GM11168 (cell line): ENCODE measurements around the gene ATOH8.

Experiments used
- in situ Hi-C: fragments of 300-500 bp; cut with MboI; formaldehyde crosslinking; loops from one replicate; pipeline ENCODE4 v1.12.0; 2022; ENCODE audit warnings: low sequenced_read_pairs; ENCODE audit not compliant: unreplicated experiment

ATOH8 gene

DNA sequence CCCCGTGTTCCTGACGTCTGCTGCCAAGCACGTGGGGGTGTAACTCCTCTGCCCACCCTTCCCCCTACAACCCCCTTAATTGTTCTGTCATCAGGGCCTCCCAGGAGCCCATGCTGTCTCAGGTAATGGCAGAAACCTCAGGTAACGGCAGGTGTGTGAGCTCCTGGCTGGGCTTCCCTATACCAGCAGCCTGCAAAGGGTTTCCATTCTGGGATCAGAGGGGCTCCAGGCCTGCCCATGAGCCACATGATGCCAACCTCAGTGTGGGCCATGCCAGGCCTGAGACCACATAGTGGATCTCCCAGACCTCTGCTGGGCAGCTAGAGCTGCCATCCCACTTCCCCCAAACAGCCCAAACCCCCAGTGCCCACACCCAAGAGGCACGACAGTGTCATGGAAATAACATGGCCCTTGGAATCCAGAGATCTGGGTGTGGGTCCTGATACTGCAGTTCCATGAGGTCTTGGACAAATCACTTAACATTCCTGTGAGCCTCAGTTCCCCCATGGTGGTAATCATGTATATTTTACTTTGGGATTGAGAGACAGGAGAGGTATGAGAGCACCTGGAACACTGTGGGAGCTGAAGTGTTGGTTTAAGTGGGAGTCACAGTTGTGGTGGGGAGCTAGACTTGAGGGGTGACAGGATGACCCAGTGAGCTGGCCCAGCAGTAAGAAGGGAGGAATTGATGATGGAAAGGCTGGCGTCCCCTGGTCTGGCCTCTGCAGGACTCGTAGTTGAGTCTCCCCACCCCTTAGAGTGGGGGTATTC is 59.6 kb downstream of the ATOH8 start:
- in situ Hi-C loops: loop anchor here (5.0 kb wide), 1 partner anchor 86 kb away; no protein-coding TSS in a partner anchor

DNA sequence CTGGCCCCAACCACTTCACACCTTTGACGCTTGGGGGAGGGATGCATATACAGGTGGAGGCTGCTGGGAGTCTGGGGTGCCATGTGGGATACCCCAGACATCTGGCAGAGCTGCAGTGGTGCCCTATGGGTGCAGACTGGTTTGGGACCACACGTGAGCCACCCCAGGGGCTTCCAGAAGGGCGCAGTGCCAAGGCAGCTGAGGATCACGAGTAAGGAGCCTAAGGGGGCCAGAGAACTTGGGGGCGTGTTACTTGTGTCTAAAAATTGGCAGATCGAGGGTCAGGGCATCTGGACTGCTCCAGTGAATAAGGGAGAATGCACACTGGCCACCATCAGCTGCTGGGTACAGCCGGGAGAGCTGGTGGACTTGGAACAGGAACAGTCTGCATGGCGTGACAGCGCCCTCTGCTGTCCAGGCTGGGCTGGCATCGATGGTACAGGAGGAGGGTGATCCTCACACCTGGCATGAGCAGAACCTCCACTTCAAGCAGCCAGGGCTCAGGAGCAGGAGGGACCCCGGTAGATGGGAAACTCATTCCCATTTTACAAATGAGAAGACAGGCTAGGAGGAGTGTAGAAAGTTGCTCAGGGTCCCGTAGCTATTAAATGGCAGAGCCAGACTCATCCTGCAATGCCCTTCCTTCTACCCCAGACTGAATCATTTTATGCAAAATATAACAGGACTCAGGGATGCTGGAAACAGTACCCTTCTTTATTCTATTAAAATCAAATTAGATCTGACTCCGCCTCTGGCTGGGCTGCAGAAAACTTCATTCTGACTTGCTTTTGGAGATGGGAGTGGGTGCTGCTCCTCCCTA is 60.4 kb downstream of the ATOH8 start:
- in situ Hi-C loops: loop anchor here (5.0 kb wide), 1 partner anchor 87 kb away; no protein-coding TSS in a partner anchor

DNA sequence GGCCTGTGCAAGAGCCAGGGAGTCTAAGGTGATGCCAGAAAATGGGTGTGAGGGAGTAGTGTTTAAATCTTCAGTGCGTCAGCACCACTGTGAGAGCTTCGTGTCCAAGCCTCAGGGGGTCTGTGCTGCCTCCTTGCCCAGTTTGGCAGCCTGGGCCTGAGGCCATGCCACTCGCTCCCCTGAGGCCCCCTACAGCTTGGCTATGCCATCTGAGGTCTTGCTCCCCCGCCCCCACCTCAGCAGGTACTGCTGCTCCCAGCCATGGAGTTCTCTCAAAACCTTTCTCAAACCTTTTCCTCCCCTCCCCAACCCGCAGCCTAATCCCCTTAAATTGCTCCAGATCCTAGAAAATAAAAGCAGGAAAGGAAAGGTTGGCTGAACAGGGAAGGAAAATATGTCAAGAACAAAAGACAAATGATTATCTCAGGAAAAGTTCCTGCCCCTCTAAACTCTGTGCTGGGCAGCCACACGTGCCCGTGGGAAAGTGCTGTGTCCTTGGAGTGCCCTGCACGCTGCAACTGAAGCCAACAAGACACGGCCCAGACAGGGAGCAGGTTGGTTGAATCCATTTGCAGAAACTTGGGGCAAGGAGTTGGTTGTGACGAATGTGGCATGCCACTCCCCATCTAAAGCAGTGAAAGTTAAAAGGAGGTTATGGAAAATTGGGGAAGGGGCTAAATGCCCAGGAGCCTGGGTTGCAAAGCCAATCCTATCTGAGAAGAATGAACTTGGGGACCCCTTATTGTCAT is 61.2 kb downstream of the ATOH8 start:
- in situ Hi-C loops: loop anchor here (5.0 kb wide), 1 partner anchor 88 kb away; no protein-coding TSS in a partner anchor

DNA sequence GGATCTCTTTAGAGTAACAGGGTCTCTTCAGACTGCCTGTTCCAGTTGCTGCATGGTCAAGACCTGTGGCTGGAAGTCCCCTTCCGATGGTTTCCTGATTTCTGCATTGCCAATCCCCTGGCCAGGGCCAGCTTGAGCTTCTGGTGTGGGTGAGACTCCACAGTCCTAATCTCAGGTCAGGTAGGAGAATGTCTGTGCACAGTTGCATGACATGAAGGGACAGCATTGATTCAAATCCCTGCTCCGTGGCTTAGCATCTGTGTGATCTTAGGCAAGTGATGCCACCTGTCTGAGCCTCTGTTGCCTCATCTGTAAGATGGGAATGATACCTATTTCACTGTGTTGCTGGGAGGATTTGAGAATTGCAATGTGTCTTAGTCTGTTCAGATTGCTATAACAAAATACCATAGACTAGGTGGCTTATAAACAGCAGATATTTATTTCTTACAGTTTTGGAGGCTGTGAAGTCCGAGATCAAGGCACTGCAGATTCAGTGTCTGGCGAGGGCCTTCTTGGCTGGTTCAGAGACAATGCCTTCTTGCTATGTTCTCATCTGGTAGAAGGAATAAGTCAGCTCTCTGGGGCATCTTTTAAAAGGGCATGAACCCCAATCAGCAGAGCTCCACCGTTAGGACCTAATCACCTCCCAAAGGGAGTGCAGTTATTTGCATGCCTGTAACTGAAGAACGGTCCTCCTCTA is 66.2 kb downstream of the ATOH8 start:
- in situ Hi-C loops: no loop called here

DNA sequence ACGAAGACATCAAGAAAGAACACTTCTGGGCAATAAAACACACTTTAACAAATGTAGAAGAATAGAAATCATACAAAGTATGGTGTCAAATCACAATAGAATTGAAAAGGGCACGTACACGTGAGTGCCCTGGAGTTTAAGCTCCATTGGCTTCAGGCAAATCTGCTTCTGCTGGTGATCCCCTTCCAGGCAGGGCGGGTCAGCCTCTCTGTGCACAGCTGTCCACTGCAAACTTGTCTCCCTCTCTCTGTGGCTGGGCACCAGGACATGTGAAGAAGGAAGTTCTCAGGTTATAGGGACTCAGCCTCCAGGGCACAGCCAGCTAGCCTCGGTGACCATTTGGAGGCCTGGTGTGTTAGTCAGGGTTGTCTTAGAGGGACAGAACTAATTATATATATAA is 69.0 kb downstream of the ATOH8 start:
- in situ Hi-C loops: no loop called here

DNA sequence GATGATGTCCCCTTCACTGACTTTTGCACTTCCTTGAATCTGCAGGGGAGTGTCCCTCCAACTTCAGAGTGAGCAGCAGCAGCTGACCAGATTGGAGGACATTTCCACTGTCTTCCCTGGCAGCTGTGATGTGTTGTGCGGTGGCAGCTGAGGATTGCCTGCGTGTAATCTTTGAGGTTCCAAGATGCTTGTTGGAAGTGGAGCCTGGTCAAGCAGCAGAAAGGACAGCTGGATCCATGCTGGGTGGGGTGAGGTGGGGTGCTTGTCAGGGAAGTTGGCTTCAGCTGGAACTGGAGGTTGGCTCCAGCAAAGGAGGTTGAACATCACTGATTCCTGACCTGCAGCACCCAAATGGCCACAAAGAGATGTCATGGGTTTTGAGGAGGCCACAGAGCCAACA is 70.2 kb downstream of the ATOH8 start:
- in situ Hi-C loops: no loop called here

DNA sequence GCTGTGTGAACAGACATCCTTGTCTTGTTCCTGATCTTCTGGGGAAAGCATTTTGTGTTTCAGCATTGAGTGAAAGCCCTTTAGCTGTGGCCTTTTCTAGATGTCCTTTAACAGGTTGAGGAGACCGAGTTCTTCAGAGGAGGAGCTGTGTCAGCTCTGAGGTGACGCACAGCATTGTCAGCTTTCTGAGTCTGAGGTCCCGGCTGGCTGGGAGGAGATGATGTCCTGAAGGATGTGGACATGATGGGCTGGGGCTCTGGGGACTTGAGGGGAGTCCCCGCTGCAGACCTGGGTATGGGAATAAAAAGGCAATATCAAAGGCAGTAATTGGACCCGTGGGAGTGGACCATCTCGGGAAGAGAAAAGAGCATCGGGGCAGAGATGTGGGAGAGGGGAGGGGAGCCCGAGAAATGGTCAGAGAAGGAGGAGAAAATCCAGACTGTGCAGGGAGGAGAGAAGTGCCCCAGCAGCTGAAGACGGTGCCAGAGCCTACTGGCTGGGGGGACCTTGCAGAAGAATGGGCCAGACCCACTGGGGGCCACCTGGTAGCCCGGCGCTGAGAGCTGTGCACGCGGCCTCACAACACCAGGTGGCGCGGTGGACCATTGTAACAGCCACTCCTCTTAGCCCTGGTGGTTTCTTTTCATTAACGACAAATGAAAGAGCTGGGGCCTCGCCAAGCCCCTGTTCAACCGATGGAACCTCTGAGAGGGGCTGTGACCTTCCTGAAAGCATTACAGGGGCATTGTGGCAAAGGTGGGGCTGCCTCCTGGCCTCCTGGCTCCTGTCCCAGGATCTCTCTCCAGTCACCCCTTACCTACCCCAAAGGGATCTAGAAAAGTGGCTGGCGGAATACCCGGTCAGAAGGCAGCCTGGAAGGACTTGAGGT is 73.4 kb downstream of the ATOH8 start:
- in situ Hi-C loops: loop anchor here (5.0 kb wide), 2 partner anchors 65 to 245 kb away; no protein-coding TSS in a partner anchor

DNA sequence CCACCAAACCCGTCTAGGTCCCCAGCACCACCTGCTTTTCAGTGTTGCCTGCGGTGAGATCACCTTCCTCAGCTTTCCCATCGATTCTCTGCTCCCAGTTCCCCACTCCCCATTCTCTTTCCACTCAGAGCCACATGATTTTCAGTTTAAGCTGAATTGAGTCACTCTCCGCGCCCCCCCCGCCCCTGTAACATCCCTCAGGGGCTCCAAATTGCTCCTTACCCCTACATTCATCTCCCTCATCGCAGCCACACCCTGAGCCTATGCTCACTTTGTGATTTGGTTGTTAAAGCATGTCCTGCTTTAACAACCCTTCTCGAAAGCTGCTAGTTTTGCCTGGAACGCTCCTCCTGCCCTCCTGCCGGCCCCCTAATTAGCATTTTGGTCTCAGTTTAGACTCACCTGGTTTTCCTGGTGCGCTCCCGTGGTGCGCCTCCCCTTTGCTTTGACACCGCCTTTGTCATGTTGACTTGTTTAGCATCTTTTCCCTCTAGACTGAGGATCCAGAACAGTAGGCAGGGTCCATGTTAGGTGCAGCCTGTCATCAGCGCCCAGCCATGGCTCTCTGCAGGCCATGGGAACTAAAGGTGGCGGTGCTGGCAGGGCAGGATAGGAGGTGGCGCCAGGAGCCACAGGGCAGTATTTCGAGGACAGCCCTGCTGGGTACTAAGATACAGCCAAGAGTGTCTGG is 74.2 kb downstream of the ATOH8 start:
- in situ Hi-C loops: loop anchor here (5.0 kb wide), 2 partner anchors 64 to 244 kb away; no protein-coding TSS in a partner anchor

DNA sequence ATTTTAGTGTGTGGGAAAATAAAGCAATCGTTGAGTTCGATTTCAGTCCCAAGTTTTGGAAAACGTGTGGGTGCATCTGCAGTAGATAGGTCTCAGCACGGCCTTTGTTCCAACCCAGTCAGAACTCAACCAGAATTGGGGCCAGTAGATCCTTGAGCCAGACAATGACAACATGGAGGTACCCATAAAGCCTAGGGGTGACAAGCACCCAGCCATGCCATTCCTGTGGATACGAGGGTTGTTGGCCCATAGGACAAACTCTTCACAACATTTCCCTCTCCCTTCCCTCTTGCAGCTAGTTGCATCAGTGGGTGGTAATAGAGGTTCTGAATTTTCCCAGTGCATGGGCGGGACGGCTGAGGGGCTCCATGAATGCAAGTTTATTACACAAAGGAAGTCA is 74.9 kb downstream of the ATOH8 start:
- in situ Hi-C loops: loop anchor here (5.0 kb wide), 2 partner anchors 64 to 244 kb away; no protein-coding TSS in a partner anchor

DNA sequence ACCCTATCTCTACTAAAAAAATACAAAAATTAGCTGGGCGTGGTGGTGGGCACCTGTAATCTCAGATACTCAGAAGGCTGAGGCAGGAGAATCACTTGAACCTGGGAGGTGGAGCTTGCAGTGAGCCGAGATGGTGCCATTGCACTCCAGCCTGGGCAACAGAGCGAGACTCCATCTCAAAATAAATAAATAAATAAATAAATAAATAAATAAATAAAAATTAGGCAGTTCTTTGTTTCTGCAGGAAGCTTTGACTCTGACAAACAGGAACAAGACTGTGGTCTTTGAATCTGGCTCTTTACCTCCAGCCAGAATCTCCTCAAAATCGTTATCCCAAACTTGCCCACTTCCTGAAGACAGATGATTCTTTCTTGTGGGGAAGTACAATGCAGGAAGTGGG is 75.6 kb downstream of the ATOH8 start:
- in situ Hi-C loops: loop anchor here (5.0 kb wide), 2 partner anchors 63 to 243 kb away; no protein-coding TSS in a partner anchor

DNA sequence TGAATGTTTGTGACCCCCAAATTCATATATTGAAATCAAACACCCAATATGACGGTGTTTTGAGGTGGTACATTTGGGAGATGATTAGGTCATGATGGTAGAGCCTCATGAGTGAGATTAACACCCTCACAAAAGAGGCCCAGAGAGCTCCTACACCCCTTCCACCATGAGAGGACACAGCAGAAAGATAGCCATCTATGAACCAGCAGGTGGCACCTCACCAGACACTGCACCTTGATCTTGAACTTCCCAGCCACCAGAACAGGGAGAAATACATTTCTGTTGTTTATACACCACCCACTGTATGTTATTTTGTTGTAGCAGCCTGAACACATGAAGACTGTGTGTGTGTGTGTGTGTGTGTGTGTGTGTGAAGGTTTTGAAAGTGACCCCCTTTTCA is 76.9 kb downstream of the ATOH8 start:
- in situ Hi-C loops: no loop called here

DNA sequence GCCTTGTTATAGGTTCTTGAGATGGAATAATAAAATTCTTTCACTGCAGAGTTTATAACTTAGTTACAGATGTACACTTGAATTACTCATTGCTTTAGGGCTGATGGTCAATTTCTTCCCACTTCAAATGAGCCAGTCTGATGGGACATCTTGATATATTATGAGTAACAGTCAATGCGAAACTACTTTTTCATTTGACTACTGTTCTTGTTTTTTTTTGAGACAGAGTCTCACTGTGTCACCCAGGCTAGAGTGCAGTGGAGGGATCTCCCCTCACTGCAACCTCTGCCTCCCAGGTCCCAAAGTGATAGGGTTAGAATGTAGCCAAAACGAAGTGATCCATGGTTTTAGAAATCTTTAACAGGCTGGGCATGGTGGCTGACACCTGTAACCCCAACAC is 77.9 kb downstream of the ATOH8 start:
- in situ Hi-C loops: no loop called here

DNA sequence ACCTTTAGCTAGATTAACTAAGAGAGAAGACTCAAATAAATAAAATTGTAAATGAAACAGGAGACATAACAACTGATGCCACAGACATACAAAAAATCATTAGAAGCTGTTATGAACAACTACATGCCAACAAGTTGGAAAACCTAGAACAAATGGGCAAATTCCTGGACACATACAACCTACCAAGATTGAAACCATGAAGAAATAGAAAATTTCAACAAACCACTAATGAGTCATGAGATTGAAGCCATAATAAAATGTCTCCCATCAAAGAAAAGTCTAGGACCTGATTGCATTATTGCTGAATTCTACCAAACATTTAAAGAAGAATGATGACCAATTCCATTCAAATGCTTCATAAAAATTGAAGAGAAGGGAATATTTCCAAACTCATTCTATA is 80.7 kb downstream of the ATOH8 start:
- in situ Hi-C loops: no loop called here
